Endothelial cell of umbilical vein (primary cell): ENCODE results near the gene LRRC34. TPM values are rescaled to one million over a fixed set of nuclear protein-coding genes. Genes with fewer than 3 reads are reported as not detected.

Experiments
- BruUV-seq: library from RNA; stranded (reverse); fragments of 400-500 nt; replicated peaks from 2 replicates; lab custom pipeline; 2021; lab: Mats Ljungman, UMichigan
- CTCF ChIA-PET: fragments of 300-600, 350-600 bp; sonication (Branson Sonifier 250); formaldehyde crosslinking; loops from one replicate; lab custom pipeline; 2021; ENCODE audit warnings: antibody characterized with exemption, inconsistent platforms; lab: Charles Lee
- POLR2A ChIA-PET: fragments of 300-600, 350-600 bp; sonication (Branson Sonifier 250); formaldehyde crosslinking; loops from one replicate; lab custom pipeline; 2021; ENCODE audit warnings: antibody characterized with exemption, inconsistent platforms; lab: Charles Lee
- DNase-seq: peaks from one replicate; pipeline ENCODE4 v3.0.0-alpha.2; 2011; ENCODE audit warnings: low read depth, low spot score
- FAIRE-seq: peaks from 2 replicates; lab custom pipeline; 2011; peaks lifted over from hg19 to GRCh38; lab: Jason Lieb, UNC
- H2AFZ ChIP-seq: 2 replicates; pipeline ENCODE4 v1.6.0; 2012; ENCODE audit warnings: low read depth, low read length, control low read depth, inconsistent platforms
- H3K27ac ChIP-seq: 2 replicates; pipeline ENCODE4 v1.5.1; 2011; ENCODE audit warnings: low read depth, mild to moderate bottlenecking, control low read depth, low read length, moderate library complexity; ENCODE audit not compliant: insufficient read depth
- H3K27me3 ChIP-seq, 2 experiments: 2 replicates each; pipeline versions ENCODE4 v1.6.0 to v1.6.1; 2011; ENCODE audit warnings: low read length in 2 of 2, mixed read lengths in 1 of 2; ENCODE audit not compliant: control insufficient read depth in 2 of 2, insufficient read depth in 2 of 2
- H3K36me3 ChIP-seq, 2 experiments: 2 replicates in 1 of 2; 3 replicates in 1 of 2; pipeline ENCODE4 v1.5.1; 2011; ENCODE audit warnings: low read length in 2 of 2, mild to moderate bottlenecking in 1 of 2, moderate library complexity in 1 of 2; ENCODE audit not compliant: control insufficient read depth in 2 of 2, insufficient read depth in 2 of 2; ENCODE audit errors: extremely low read depth in 1 of 2
- H3K4me1 ChIP-seq: 3 replicates; pipeline ENCODE4 v1.5.1; 2011; ENCODE audit warnings: mild to moderate bottlenecking, low read length; ENCODE audit not compliant: control insufficient read depth, insufficient read depth; ENCODE audit errors: extremely low read depth
- H3K4me2 ChIP-seq: 2 replicates; pipeline ENCODE4 v1.6.1; 2011; ENCODE audit warnings: low read length, control low read depth, mixed read lengths; ENCODE audit not compliant: insufficient read depth
- H3K4me3 ChIP-seq, 3 experiments: fragments of 200-600 bp in 1 of 3; sonication (generic), shearing (Covaris generic) in 1 of 3; replicated peaks in 1 of 3; 2 replicates each; pipeline ENCODE4 v1.5.1; 2011 to 2016; ENCODE audit warnings: control low read depth in 3 of 3, low read length in 3 of 3, mild to moderate bottlenecking in 2 of 3, inconsistent platforms in 1 of 3, low read depth in 1 of 3, moderate library complexity in 1 of 3; ENCODE audit not compliant: insufficient read depth in 1 of 3
- H3K79me2 ChIP-seq: 2 replicates; pipeline ENCODE4 v1.6.0; 2012; ENCODE audit warnings: low read length, inconsistent platforms; ENCODE audit not compliant: control insufficient read depth, insufficient read depth
- H3K9ac ChIP-seq: replicated peaks from 2 replicates; pipeline ENCODE3; 2011; ENCODE audit warnings: low read length, control low read depth; ENCODE audit not compliant: insufficient read depth; ENCODE audit errors: extremely low read depth
- H3K9me1 ChIP-seq: replicated peaks from 3 replicates; pipeline ENCODE4 v1.6.0; 2011; ENCODE audit warnings: mild to moderate bottlenecking, low read length; ENCODE audit not compliant: control insufficient read depth, insufficient read depth; ENCODE audit errors: extremely low read depth
- H3K9me3 ChIP-seq: replicated peaks from 2 replicates; pipeline ENCODE4 v1.5.1; 2012; ENCODE audit warnings: low read length, inconsistent platforms; ENCODE audit not compliant: control insufficient read depth, insufficient read depth
- H4K20me1 ChIP-seq: replicated peaks from 2 replicates; pipeline ENCODE3; 2011; ENCODE audit warnings: mild to moderate bottlenecking, low read length; ENCODE audit not compliant: control insufficient read depth, insufficient read depth; ENCODE audit errors: extremely low read depth
- EZH2 ChIP-seq: IDR thresholded peaks from 2 replicates; pipeline ENCODE4 v1.6.1; 2012; ENCODE audit warnings: borderline replicate concordance, low read depth, mild to moderate bottlenecking, moderate library complexity, low read length, inconsistent platforms; ENCODE audit not compliant: severe bottlenecking
- FOS ChIP-seq: IDR thresholded peaks from 2 replicates; pipeline ENCODE4 v1.6.1; 2011; ENCODE audit warnings: mild to moderate bottlenecking, low read length, moderate library complexity, borderline replicate concordance; ENCODE audit not compliant: insufficient read depth
- GATA2 ChIP-seq: IDR thresholded peaks from 2 replicates; pipeline ENCODE4 v1.7.0; 2011; ENCODE audit warnings: low read depth, mild to moderate bottlenecking, moderate library complexity, mixed read lengths, low read length; ENCODE audit not compliant: insufficient read length, insufficient read depth
- JUN ChIP-seq: IDR thresholded peaks from 2 replicates; pipeline ENCODE4 v1.6.1; 2011; ENCODE audit warnings: borderline replicate concordance, low read depth; ENCODE audit not compliant: insufficient read length, insufficient read depth
- MYC ChIP-seq: IDR thresholded peaks from one replicate; pipeline ENCODE4 v1.6.1; 2011; ENCODE audit warnings: mild to moderate bottlenecking, low read depth, low read length
- POLR2A ChIP-seq: IDR thresholded peaks from 2 replicates; pipeline ENCODE4 v1.6.1; 2012; ENCODE audit warnings: low read depth, mild to moderate bottlenecking, control low read depth, low read length
- POLR2AphosphoS5 ChIP-seq: IDR thresholded peaks from 2 replicates; pipeline ENCODE4 v1.6.1; 2012; ENCODE audit warnings: low read depth, mild to moderate bottlenecking, control low read depth, low read length, moderate library complexity; ENCODE audit not compliant: insufficient read depth
- dilution Hi-C: fragments of 300-500 bp; cut with MboI; formaldehyde crosslinking; loops from one replicate; pipeline ENCODE4 v1.15.0; 2019; ENCODE audit warnings: low sequenced_read_pairs; ENCODE audit not compliant: extremely low pct_ligation_motif_present
- intact Hi-C: fragments of 100-400 bp; cut with micrococcal nuclease; formaldehyde crosslinking; loops from one replicate; pipeline ENCODE4 v1.10.0; 2022
- polyA plus RNA-seq, 4 experiments: library from polyadenylated mRNA; depleted of rRNA in 3 of 4; stranded (reverse) in 3 of 4; unstranded in 1 of 4; fragments of >200 nt; gene quantifications; 2 replicates each; pipeline versions ENCODE4 v1.2.1 to v1.2.3, GENCODE V29; 2011 to 2012; ENCODE audit warnings: missing spikeins in 1 of 4
- total RNA-seq: library from RNA; stranded (reverse); gene quantifications from 2 replicates; pipeline ENCODE4 v1.2.3, GENCODE V29; 2021
- TF ChIP-seq, protein P1 (sequence below), 2 donors: IDR thresholded peaks; 1 replicate in 1 of 2; 2 replicates in 1 of 2; pipeline ENCODE4 v1.5.1; 2011; ENCODE audit warnings: low read length in 2 of 2, mild to moderate bottlenecking in 2 of 2, moderate library complexity in 2 of 2, control low read depth in 1 of 2, inconsistent platforms in 1 of 2, low read depth in 1 of 2; ENCODE audit not compliant: insufficient read depth in 1 of 2; ENCODE audit errors: extremely low read depth in 1 of 2
- TF ChIP-seq, protein P2 (sequence below): IDR thresholded peaks from 2 replicates; pipeline ENCODE4 v1.6.1; 2011; ENCODE audit not compliant: insufficient read depth, insufficient read length

Gene LRRC34
- total and polyA plus RNA-seq, 2 donors (not counting 3 experiments of a cell fraction or from before 2014, with no cell fraction given) = 0.72 to 2.5 TPM

- no peaks in the 10 kb centered on the region for H3K36me3 ChIP-seq
- TF ChIP-seq, protein P1, sequence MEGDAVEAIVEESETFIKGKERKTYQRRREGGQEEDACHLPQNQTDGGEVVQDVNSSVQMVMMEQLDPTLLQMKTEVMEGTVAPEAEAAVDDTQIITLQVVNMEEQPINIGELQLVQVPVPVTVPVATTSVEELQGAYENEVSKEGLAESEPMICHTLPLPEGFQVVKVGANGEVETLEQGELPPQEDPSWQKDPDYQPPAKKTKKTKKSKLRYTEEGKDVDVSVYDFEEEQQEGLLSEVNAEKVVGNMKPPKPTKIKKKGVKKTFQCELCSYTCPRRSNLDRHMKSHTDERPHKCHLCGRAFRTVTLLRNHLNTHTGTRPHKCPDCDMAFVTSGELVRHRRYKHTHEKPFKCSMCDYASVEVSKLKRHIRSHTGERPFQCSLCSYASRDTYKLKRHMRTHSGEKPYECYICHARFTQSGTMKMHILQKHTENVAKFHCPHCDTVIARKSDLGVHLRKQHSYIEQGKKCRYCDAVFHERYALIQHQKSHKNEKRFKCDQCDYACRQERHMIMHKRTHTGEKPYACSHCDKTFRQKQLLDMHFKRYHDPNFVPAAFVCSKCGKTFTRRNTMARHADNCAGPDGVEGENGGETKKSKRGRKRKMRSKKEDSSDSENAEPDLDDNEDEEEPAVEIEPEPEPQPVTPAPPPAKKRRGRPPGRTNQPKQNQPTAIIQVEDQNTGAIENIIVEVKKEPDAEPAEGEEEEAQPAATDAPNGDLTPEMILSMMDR (IDR thresholded peaks at IDR 0.05; ENCODE audit: extremely low read depth in 1 of 2, insufficient read depth in 1 of 2, low read depth in 1 of 2, low read length in 2 of 2) = no peak
- TF ChIP-seq POLR2A (no peak), EZH2 (no peak), POLR2AphosphoS5 (no peak)
- CTCF ChIA-PET = no interaction called here
- no peak overlapping the region for H2AFZ ChIP-seq
- dilution Hi-C loops = no loop called here
- DNase-seq = no peak
- no peak overlapping the region for H3K27ac ChIP-seq
- H3K9me1 ChIP-seq = no peaks in the 10 kb centered on the region
- POLR2A ChIA-PET = no interaction called here
- H3K27me3 ChIP-seq = no peaks in the 10 kb centered on the region
- no peaks in the 10 kb centered on the region for H4K20me1 ChIP-seq
- H3K4me2 ChIP-seq = no peak overlapping the region
- no peaks in the 10 kb centered on the region for H3K9me3 ChIP-seq
- H3K4me3 ChIP-seq = no peak overlapping the region
- H3K9ac ChIP-seq = no peak overlapping the region
- intact Hi-C loops = no loop called here
- FAIRE-seq = no peak
- BruUV-seq = no TSS peak
- H3K79me2 ChIP-seq = no peaks in the 10 kb centered on the region
- no peaks in the 10 kb centered on the region for H3K4me1 ChIP-seq
Measured at GRCh38 chr3:169804681-169805080, 8.0 kb downstream of the LRRC34 start.

- DNase-seq (no peak), FAIRE-seq (no peak)
- ChIA-PET POLR2A (no interaction called here), CTCF (no interaction called here)
- no peaks in the 10 kb centered on the region for H3K9me3 ChIP-seq
- no peak overlapping the region for H3K4me2 ChIP-seq
- no peak overlapping the region for H3K9ac ChIP-seq
- dilution Hi-C loops (no loop called here), intact Hi-C loops (no loop called here)
- H4K20me1 ChIP-seq = no peaks in the 10 kb centered on the region
- H3K4me3 ChIP-seq = no peak overlapping the region
- H3K36me3 ChIP-seq = peaks cover 0 to 3% of the 10 kb centered on the region in 2 experiments
- no peak overlapping the region for H3K27ac ChIP-seq
- no TSS peak for BruUV-seq
- H3K9me1 ChIP-seq = no peaks in the 10 kb centered on the region
- TF ChIP-seq JUN (no peak), MYC (no peak), EZH2 (no peak), GATA2 (no peak), POLR2A (no peak), POLR2AphosphoS5 (no peak), FOS (no peak)
- TF ChIP-seq, protein P1 (IDR thresholded peaks at IDR 0.05; ENCODE audit: extremely low read depth in 1 of 2, insufficient read depth in 1 of 2, low read depth in 1 of 2, low read length in 2 of 2) = no peak
- TF ChIP-seq, protein P2, sequence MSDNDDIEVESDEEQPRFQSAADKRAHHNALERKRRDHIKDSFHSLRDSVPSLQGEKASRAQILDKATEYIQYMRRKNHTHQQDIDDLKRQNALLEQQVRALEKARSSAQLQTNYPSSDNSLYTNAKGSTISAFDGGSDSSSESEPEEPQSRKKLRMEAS = no peak
- H3K27me3 ChIP-seq = no peaks in the 10 kb centered on the region
- H2AFZ ChIP-seq = no peak overlapping the region
- H3K4me1 ChIP-seq = no peaks in the 10 kb centered on the region
- H3K79me2 ChIP-seq = no peaks in the 10 kb centered on the region
Measured at GRCh38 chr3:169792359-169792758, 20.3 kb downstream of the LRRC34 start.
